DOHH2 (cell line): ENCODE results near the gene UQCRQ.

Experiments
- EZH2phosphoT487 ChIP-seq: fragments of 200-600 bp; sonication (generic); IDR thresholded peaks from 2 replicates; pipeline ENCODE4 v1.6.1; 2017; ENCODE audit warnings: borderline replicate concordance, mild to moderate bottlenecking, antibody characterized with exemption, low read length, moderate library complexity, mixed read lengths
- TF ChIP-seq, protein P1 (sequence below): fragments of 200-600 bp; sonication (generic); IDR thresholded peaks from one replicate; pipeline ENCODE4 v1.5.1; 2014; ENCODE audit warnings: antibody characterized with exemption, mild to moderate bottlenecking, low read depth, low read length; ENCODE audit not compliant: poor library complexity, severe bottlenecking

- TF ChIP-seq, protein P1, sequence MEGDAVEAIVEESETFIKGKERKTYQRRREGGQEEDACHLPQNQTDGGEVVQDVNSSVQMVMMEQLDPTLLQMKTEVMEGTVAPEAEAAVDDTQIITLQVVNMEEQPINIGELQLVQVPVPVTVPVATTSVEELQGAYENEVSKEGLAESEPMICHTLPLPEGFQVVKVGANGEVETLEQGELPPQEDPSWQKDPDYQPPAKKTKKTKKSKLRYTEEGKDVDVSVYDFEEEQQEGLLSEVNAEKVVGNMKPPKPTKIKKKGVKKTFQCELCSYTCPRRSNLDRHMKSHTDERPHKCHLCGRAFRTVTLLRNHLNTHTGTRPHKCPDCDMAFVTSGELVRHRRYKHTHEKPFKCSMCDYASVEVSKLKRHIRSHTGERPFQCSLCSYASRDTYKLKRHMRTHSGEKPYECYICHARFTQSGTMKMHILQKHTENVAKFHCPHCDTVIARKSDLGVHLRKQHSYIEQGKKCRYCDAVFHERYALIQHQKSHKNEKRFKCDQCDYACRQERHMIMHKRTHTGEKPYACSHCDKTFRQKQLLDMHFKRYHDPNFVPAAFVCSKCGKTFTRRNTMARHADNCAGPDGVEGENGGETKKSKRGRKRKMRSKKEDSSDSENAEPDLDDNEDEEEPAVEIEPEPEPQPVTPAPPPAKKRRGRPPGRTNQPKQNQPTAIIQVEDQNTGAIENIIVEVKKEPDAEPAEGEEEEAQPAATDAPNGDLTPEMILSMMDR: no peak
- no peak for TF ChIP-seq EZH2phosphoT487
Measured at GRCh38 chr5:132896685-132897084, 30.2 kb downstream of the UQCRQ start.
